GM20000 (cell line): ENCODE measurements around the gene SLC35F3.

ENCODE experiments used
- DNase-seq: peaks from one replicate; pipeline ENCODE4 v3.0.0; 2012; ENCODE audit warnings: low spot score
- CTCF ChIP-seq: IDR thresholded peaks from 2 replicates; pipeline ENCODE4 v1.5.1; 2012; ENCODE audit warnings: mild to moderate bottlenecking, control low read depth; ENCODE audit errors: extremely low read depth, missing control alignments

SLC35F3 gene

GRCh38 chr1:234361102-234361603, 456.7 kb downstream of the SLC35F3 start:
- no peak for DNase-seq
- no peak for TF ChIP-seq CTCF

- DNase-seq, result no peak
- TF ChIP-seq CTCF, result no peak
Observed at GRCh38 chr1:234362558-234362957, 458.1 kb downstream of the SLC35F3 start.

GRCh38 chr1:234368320-234369032, 464.0 kb downstream of the SLC35F3 start:
- TF ChIP-seq CTCF, result no peak
- no peak for DNase-seq

- DNase-seq, result no peak
- no peak for TF ChIP-seq CTCF
Observed at GRCh38 chr1:234369033-234369430, 464.6 kb downstream of the SLC35F3 start.

DNA sequence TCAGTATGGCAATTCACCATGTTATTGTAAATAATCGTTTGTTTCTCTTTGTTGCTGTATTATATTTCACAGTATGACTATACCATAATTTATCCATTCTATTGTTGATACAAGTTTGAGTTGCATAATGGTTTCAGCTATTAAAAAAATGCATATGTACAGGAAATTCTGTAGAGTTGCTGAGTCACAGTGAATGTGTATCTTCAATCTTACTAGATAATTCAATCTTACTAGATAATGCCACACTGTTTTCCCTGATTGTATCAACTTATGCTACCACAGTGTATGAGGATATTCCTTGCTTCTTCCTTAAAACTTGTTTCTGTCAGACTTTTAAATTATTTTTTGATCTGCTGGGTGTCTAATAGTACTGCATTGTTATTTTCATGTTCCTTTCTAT, 465.3 kb downstream of the SLC35F3 start:
- DNase-seq, result no peak
- no peak for TF ChIP-seq CTCF

DNA sequence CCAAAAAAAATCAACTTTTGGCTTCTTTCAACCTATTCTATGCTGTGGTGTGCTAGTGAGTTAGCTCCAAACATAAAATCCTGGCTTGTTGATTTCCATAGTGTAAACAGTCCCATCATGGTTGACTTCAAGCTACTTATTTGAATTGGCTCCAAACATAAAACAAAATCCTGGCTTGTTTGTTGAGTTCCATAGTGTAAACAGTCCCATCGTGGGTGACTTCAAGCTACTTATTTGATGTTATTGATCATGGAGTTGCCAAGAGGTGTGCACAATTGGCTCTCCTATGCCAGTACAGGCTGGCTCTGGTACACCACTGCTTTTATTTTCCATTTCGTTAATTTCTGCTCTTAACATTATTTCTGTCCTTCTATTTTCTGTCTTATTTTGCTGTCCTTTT, 466.9 kb downstream of the SLC35F3 start:
- no peak for DNase-seq
- TF ChIP-seq CTCF, result no peak

DNA sequence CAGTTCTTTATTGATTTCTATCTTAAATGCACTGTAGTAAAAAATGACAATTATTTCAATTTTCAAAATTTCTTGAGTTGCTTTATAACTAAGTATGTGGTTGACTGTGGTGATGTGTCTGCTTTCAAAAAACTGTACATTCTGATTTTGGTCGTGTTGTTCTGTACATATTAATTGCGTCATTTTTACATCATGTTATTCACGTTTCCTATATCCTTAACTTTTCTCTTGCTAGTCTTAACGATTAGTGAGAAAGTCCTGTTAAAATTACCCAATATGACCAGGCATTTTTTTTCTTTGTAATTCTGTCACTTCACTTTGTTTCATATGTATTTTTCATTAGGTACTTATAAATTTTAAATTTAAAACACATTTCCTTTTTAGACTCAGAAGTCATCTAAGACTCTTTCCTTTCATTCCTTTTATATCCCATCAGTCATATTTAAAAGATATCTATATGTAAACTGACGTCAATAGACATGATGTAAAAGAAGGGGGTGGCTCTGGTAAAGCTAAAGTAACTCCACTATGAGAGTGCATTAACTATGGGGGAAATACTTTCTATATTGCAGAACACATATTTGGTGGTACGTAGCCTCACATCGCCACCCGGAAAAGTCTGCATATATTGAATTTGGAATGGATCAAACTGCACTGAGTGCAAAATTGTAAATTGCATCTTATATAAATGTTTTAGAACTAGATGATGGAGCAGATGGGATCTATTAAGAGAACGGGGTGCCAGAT, 467.7 kb downstream of the SLC35F3 start:
- DNase-seq, result no peak

More for the DNA sequence above, 467.7 kb downstream of the SLC35F3 start:
- TF ChIP-seq CTCF, result no peak
